Left lung (tissue), 10 donors: ENCODE measurements around the gene RBM20. TPM values are rescaled to one million over a fixed set of nuclear protein-coding genes. Genes with fewer than 3 reads are reported as not detected.
A peak's percentile ranks its signal among the peaks of the same experiment; 100 is the strongest.

Experiments used
- ATAC-seq: fragments of 200-7000 bp; cut with Tn5 transposase; one replicate; pipeline ENCODE4 v1.9.1; 2020; ENCODE audit warnings: moderate library complexity
- DNase-seq, 4 donors: peaks; one replicate each; pipeline ENCODE4 v3.0.0-alpha.2; 2013 to 2020
- H3K27ac ChIP-seq, 2 donors: fragments of 200-600 bp; sonication (generic) in 1 of 2; one replicate each; pipeline versions ENCODE4 v1.5.0 to v1.8.0; 2020 to 2021
- H3K27me3 ChIP-seq, 2 donors: fragments of 200-600 bp; sonication (generic) in 1 of 2; one replicate each; pipeline versions ENCODE4 v1.5.0 to v1.8.0; 2020 to 2021
- H3K36me3 ChIP-seq, 2 donors: fragments of 200-600 bp; sonication (generic) in 1 of 2; one replicate each; pipeline versions ENCODE4 v1.5.0 to v1.8.0; 2020 to 2021
- H3K4me1 ChIP-seq, 2 donors: fragments of 200-600 bp; one replicate each; pipeline ENCODE4 v1.8.0; 2021
- H3K4me3 ChIP-seq, 2 donors: fragments of 200-600 bp; sonication (generic) in 1 of 2; one replicate each; pipeline versions ENCODE4 v1.5.0 to v1.8.0; 2020 to 2021; ENCODE audit warnings: mild to moderate bottlenecking in 1 of 2
- H3K9me3 ChIP-seq, 2 donors: fragments of 200-600 bp; sonication (generic) in 1 of 2; one replicate each; pipeline versions ENCODE4 v1.5.0 to v1.8.0; 2020 to 2021
- CTCF ChIP-seq, 2 donors: fragments of 200-600 bp; sonication (generic) in 1 of 2; IDR thresholded peaks; one replicate each; pipeline versions ENCODE4 v1.5.0 to v1.8.0; 2021; ENCODE audit warnings: antibody characterized with exemption in 2 of 2
- intact Hi-C, 2 donors: fragments of 100-400 bp; cut with DNase I; formaldehyde crosslinking; loops; one replicate each; pipeline versions ENCODE4 v1.11.2 to v1.14.2; 2022
- polyA plus RNA-seq, 6 donors: library from polyadenylated mRNA; unstranded; fragments of 120-200 nt; gene quantifications; one replicate each; pipeline ENCODE4 v1.2.1, GENCODE V29; 2013; ENCODE audit not compliant: insufficient read length in 6 of 6
- total RNA-seq, 2 donors: library from RNA; stranded (reverse); fragmentation: NEBNext Ultra II Directional; extraction: Animal tissue kit (Norgen Biotek cat#: 25700); gene quantifications; one replicate each; pipeline ENCODE4 v1.2.1, GENCODE V29; 2021
- donor health status: DM: no; HTN: yes; CAD: no.
- donor health status: DM: no; HTN: no; CAD: no.

RBM20 gene
- total and polyA plus RNA-seq, 8 donors, result 0.55 to 1.8 (median 1.1) TPM

GRCh38 chr10:110844617-110844881 is 200.4 kb downstream of the RBM20 start:
- no peaks in the 10 kb centered on the region for H3K9me3 ChIP-seq
- H3K4me3 ChIP-seq, result no peak overlapping the region
- H3K36me3 ChIP-seq, result no peaks in the 10 kb centered on the region
- DNase-seq (no peak), ATAC-seq (no peak)
- TF ChIP-seq CTCF (IDR thresholded peaks at IDR 0.05), result no peak
- no peak overlapping the region for H3K27ac ChIP-seq
- H3K27me3 ChIP-seq, result no peaks in the 10 kb centered on the region
- intact Hi-C loops, result no loop called here
- peaks cover 0 to 12% of the 10 kb centered on the region in 2 donors for H3K4me1 ChIP-seq

- peaks cover 0 to 12% of the 10 kb centered on the region in 2 donors for H3K4me1 ChIP-seq
Measured at GRCh38 chr10:110845192-110845755, 201.1 kb downstream of the RBM20 start.

GRCh38 chr10:110845756-110846620 is 201.9 kb downstream of the RBM20 start:
- Histone ChIP-seq H3K4me3 (no peak overlapping the region), H3K4me1 (peaks cover 2 to 18% of the 10 kb centered on the region in 2 donors), H3K36me3 (no peaks in the 10 kb centered on the region), H3K27me3 (no peaks in the 10 kb centered on the region), H3K9me3 (no peaks in the 10 kb centered on the region), H3K27ac (no peak overlapping the region)
- no peak for TF ChIP-seq CTCF (IDR thresholded peaks at IDR 0.05)
- DNase-seq (no peak), ATAC-seq (peak; percentile 54)
- intact Hi-C loops, result no loop called here

More at GRCh38 chr10:110845192-110845755, 201.1 kb downstream of the RBM20 start:
- TF ChIP-seq CTCF (IDR thresholded peaks at IDR 0.05), result no peak
- no peak overlapping the region for H3K4me3 ChIP-seq
- no peaks in the 10 kb centered on the region for H3K27me3 ChIP-seq
- H3K27ac ChIP-seq, result no peak overlapping the region
- intact Hi-C loops, result no loop called here
- H3K9me3 ChIP-seq, result no peaks in the 10 kb centered on the region
- no peak for ATAC-seq
- no peaks in the 10 kb centered on the region for H3K36me3 ChIP-seq
- DNase-seq, result no peak

GRCh38 chr10:110847374-110847773 is 203.2 kb downstream of the RBM20 start:
- H3K27ac ChIP-seq, result no peak overlapping the region
- no peaks in the 10 kb centered on the region for H3K27me3 ChIP-seq
- intact Hi-C loops, result no loop called here
- ATAC-seq (no peak), DNase-seq (no peak)
- H3K4me1 ChIP-seq, result peaks cover 4 to 25% of the 10 kb centered on the region in 2 donors
- no peak for TF ChIP-seq CTCF (IDR thresholded peaks at IDR 0.05)
- H3K9me3 ChIP-seq, result no peaks in the 10 kb centered on the region
- no peak overlapping the region for H3K4me3 ChIP-seq
- no peaks in the 10 kb centered on the region for H3K36me3 ChIP-seq

GRCh38 chr10:110848106-110848505 is 204.0 kb downstream of the RBM20 start:
- Histone ChIP-seq H3K4me3 (no peak overlapping the region), H3K36me3 (no peaks in the 10 kb centered on the region), H3K27ac (no peak overlapping the region), H3K27me3 (no peaks in the 10 kb centered on the region), H3K9me3 (no peaks in the 10 kb centered on the region), H3K4me1 (peaks cover 4 to 21% of the 10 kb centered on the region in 2 donors)
- intact Hi-C loops, result no loop called here
- ATAC-seq (no peak), DNase-seq (no peak)
- no peak for TF ChIP-seq CTCF (IDR thresholded peaks at IDR 0.05)
